A549 (cell line): ENCODE data around the gene TEX44. TPM values are rescaled to one million over a fixed set of nuclear protein-coding genes. Genes with fewer than 3 reads are reported as not detected.

Experiments
- ATAC-seq, 2 experiments: fragments of 200-7000 bp in 1 of 2; fragments of >200 bp in 1 of 2; cut with Nextera tagmentation in 1 of 2; cut with Tn5 transposase in 1 of 2; 3 replicates each; pipeline versions ENCODE4 v1.8.0 to v1.9.1; 2018 to 2020; ENCODE audit warnings: mild to moderate bottlenecking in 1 of 2, moderate library complexity in 1 of 2
- CTCF ChIA-PET: fragments of 300-600 bp; sonication (Branson Sonifier 250); formaldehyde crosslinking; extraction: SDS; loops from one replicate; lab custom pipeline; 2021; ENCODE audit warnings: antibody characterized with exemption, inconsistent platforms; lab: Yijun Ruan, JAX
- POLR2A ChIA-PET: fragments of 350-600 bp; formaldehyde crosslinking; extraction: SDS; loops from one replicate; lab custom pipeline; 2021; ENCODE audit warnings: antibody characterized with exemption, inconsistent platforms; lab: Yijun Ruan, JAX
- DNase-seq, 2 experiments: peaks; one replicate each; pipeline versions ENCODE4 v3.0.0 to v3.0.0-alpha.2; 2011 to 2016; ENCODE audit warnings: low read depth in 1 of 2, low spot score in 1 of 2
- FAIRE-seq: peaks from 2 replicates; lab custom pipeline; 2011; peaks lifted over from hg19 to GRCh38; lab: Jason Lieb, UNC
- H3K27ac ChIP-seq, 2 experiments: fragments of >200 bp; sonication (Bioruptor Twin); formaldehyde crosslinking; 3 replicates each; pipeline ENCODE4 v1.5.1; 2016 to 2017
- H3K4me1 ChIP-seq: fragments of >200 bp; sonication (Bioruptor Twin); formaldehyde crosslinking; 3 replicates; pipeline ENCODE4 v1.6.1; 2016
- H3K4me2 ChIP-seq: fragments of >200 bp; sonication (Bioruptor Twin); formaldehyde crosslinking; 3 replicates; pipeline ENCODE4 v1.6.1; 2016
- H3K4me3 ChIP-seq: fragments of >200 bp; sonication (Bioruptor Twin); formaldehyde crosslinking; 3 replicates; pipeline ENCODE4 v1.5.1; 2016
- H3K9me3 ChIP-seq: fragments of >200 bp; sonication (Bioruptor Twin); formaldehyde crosslinking; 3 replicates; pipeline ENCODE4 v1.6.1; 2016
- BHLHE40 ChIP-seq: IDR thresholded peaks from 2 replicates; pipeline ENCODE4 v1.6.1; 2012; ENCODE audit warnings: low read depth, low read length, inconsistent platforms
- CBX2 ChIP-seq: fragments of 200-600 bp; sonication (generic); IDR thresholded peaks from 2 replicates; pipeline ENCODE4 v1.6.1; 2016; ENCODE audit warnings: low read depth, mild to moderate bottlenecking, borderline replicate concordance
- CEBPB ChIP-seq, 2 experiments: fragments of >200 bp in 1 of 2; sonication (Bioruptor Twin) in 1 of 2; formaldehyde crosslinking in 1 of 2; IDR thresholded peaks; 2 replicates each; pipeline ENCODE4 v1.6.1; 2012 to 2016
- FOSL2 ChIP-seq, 2 experiments: fragments of 450-650 bp in 1 of 2; fragments of >200 bp in 1 of 2; sonication (Bioruptor Twin) in 1 of 2; formaldehyde crosslinking; IDR thresholded peaks; 2 replicates each; pipeline versions ENCODE4 v1.5.0 to v1.6.1; 2016 to 2020; ENCODE audit warnings: mild to moderate bottlenecking in 1 of 2, moderate library complexity in 1 of 2
- HOXA7 ChIP-seq: fragments of 250-450 bp; sonication (Bioruptor Pico); IDR thresholded peaks from 2 replicates; pipeline ENCODE4 v1.5.0; 2020; ENCODE audit warnings: mild to moderate bottlenecking, moderate library complexity
- JUN ChIP-seq, 2 experiments: fragments of >200 bp; sonication (Bioruptor Twin); formaldehyde crosslinking; IDR thresholded peaks; 2 replicates in 1 of 2; 3 replicates in 1 of 2; pipeline ENCODE4 v1.6.1; 2016 to 2017
- MAX ChIP-seq: IDR thresholded peaks from 2 replicates; pipeline ENCODE4 v1.6.1; 2012
- MAZ ChIP-seq: fragments of 150-350 bp; IDR thresholded peaks from 2 replicates; pipeline ENCODE4 v1.6.1; 2014; ENCODE audit warnings: antibody characterized with exemption, low read depth, low read length, borderline replicate concordance
- NFE2L2 ChIP-seq: fragments of 150-350 bp; conservative IDR thresholded peaks from 2 replicates; pipeline ENCODE4 v1.6.1; 2014; ENCODE audit warnings: low read length
- NR3C1 ChIP-seq: fragments of >200 bp; sonication (Bioruptor Twin); formaldehyde crosslinking; IDR thresholded peaks from 3 replicates; pipeline ENCODE4 v1.6.1; 2017
- POLR2A ChIP-seq: IDR thresholded peaks from 2 replicates; pipeline ENCODE4 v1.6.1; 2012; ENCODE audit warnings: mild to moderate bottlenecking, low read length
- POLR2AphosphoS2 ChIP-seq: conservative IDR thresholded peaks from 2 replicates; pipeline ENCODE4 v1.6.1; 2012; ENCODE audit warnings: low read length, improper control_type of control experiment, inconsistent platforms
- SMC3 ChIP-seq: fragments of >200 bp; sonication (Bioruptor Twin); formaldehyde crosslinking; IDR thresholded peaks from 3 replicates; pipeline ENCODE4 v1.6.1; 2018; ENCODE audit warnings: inconsistent platforms
- TFCP2L1 ChIP-seq: fragments of 250-450 bp; sonication (Bioruptor Pico); IDR thresholded peaks from 2 replicates; pipeline ENCODE4 v1.5.0; 2021; ENCODE audit warnings: mild to moderate bottlenecking
- USF2 ChIP-seq: fragments of 450-650 bp; IDR thresholded peaks from 2 replicates; pipeline ENCODE4 v1.6.1; 2014; ENCODE audit warnings: antibody characterized with exemption
- ZC3H11A ChIP-seq: fragments of 450-650 bp; IDR thresholded peaks from 2 replicates; pipeline ENCODE4 v1.6.1; 2014; ENCODE audit warnings: antibody characterized with exemption, mild to moderate bottlenecking
- WGBS: methylation state at CpG from one replicate; pipeline ENCODE4 v1.1.6; 2017; ENCODE audit errors: missing lambda C conversion rate; 5-methylcytosine and 5-hydroxymethylcytosine counted together
- polyA plus RNA-seq, 4 experiments: library from polyadenylated mRNA; depleted of rRNA in 3 of 4; stranded (reverse); fragments of >200 nt; fragmentation: RNase III in 1 of 4; extraction: RNeasy Plus Mini Kit Qiagen cat#74134 plus additional on column Dnase treatment in 1 of 4; gene quantifications; 2 replicates in 3 of 4; 3 replicates in 1 of 4; pipeline ENCODE4 v1.2.3, GENCODE V29; 2011 to 2017
- TF ChIP-seq, protein P1 (sequence below): fragments of >200 bp; sonication (Bioruptor Twin); formaldehyde crosslinking; IDR thresholded peaks from 3 replicates; pipeline ENCODE4 v1.5.1; 2016
- TF ChIP-seq, protein P2 (sequence below): fragments of 200-600 bp; sonication (generic); IDR thresholded peaks from 2 replicates; pipeline ENCODE4 v1.6.1; 2016; ENCODE audit warnings: antibody characterized with exemption, mild to moderate bottlenecking, moderate library complexity

Gene TEX44
- polyA plus RNA-seq, 2 of the 4 experiments (the other 2 are of a cell fraction), result not detected

DNA sequence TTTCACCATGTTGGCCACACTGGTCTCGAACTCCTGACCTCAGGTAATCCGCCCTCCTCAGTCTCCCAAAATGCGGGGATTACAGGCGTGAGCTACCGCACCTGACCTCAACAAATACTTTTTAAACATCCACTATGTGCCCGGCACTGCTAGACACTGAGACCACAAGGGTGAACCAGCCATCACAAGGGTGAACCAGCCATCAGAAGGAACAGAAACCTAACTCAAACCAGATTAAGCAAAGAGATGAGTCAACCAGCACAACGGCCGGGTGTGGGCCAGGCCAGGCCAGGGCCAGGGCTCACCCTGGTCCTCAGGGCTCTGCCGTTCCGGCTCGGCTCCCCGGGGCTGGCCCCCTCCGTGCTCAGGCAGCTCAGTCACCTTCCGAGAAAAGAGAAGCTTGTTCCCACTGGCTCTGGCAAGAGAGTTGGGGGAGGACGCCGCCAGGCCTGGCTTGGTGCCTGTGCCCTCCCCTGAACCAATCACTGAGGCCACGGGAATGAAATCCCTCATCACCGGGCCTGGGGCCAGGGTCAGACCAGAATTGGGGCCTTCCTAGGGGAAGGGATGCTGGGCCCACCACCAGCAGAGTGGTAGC, 4.4 kb downstream of the TEX44 start:
- no peak overlapping the region for H3K27ac ChIP-seq
- no peak overlapping the region for H3K4me3 ChIP-seq
- WGBS, result 82% methylated on average over 10 of the region's 18 CpGs
- TF ChIP-seq, protein P1, sequence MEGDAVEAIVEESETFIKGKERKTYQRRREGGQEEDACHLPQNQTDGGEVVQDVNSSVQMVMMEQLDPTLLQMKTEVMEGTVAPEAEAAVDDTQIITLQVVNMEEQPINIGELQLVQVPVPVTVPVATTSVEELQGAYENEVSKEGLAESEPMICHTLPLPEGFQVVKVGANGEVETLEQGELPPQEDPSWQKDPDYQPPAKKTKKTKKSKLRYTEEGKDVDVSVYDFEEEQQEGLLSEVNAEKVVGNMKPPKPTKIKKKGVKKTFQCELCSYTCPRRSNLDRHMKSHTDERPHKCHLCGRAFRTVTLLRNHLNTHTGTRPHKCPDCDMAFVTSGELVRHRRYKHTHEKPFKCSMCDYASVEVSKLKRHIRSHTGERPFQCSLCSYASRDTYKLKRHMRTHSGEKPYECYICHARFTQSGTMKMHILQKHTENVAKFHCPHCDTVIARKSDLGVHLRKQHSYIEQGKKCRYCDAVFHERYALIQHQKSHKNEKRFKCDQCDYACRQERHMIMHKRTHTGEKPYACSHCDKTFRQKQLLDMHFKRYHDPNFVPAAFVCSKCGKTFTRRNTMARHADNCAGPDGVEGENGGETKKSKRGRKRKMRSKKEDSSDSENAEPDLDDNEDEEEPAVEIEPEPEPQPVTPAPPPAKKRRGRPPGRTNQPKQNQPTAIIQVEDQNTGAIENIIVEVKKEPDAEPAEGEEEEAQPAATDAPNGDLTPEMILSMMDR, result no peak
- no peak for TF ChIP-seq HOXA7 (CRISPR knock-in tag)
- TF ChIP-seq, all 56 proteins: peak for 0
- H3K4me2 ChIP-seq, result no peak overlapping the region
- peak in 1 of 2 experiments; percentile 4; a peak in 1 of 6 replicates for ATAC-seq
- ChIA-PET CTCF (interaction anchor here (0.6 to 15.1 kb wide), 6 partner anchors 11 to 117 kb away, joined by 3 to 208 read pairs (median 4); no protein-coding TSS in a partner anchor), POLR2A (interaction anchor here (0.6 kb wide), 1 partner anchor 39 kb away, joined by 3 read pairs; no protein-coding TSS in a partner anchor)
- no peak for FAIRE-seq
- DNase-seq, result no peak
- H3K4me1 ChIP-seq, result peaks cover 8% of the 10 kb centered on the region; the same call in 1 of the 3 replicates
- H3K9me3 ChIP-seq, result no peaks in the 10 kb centered on the region

DNA sequence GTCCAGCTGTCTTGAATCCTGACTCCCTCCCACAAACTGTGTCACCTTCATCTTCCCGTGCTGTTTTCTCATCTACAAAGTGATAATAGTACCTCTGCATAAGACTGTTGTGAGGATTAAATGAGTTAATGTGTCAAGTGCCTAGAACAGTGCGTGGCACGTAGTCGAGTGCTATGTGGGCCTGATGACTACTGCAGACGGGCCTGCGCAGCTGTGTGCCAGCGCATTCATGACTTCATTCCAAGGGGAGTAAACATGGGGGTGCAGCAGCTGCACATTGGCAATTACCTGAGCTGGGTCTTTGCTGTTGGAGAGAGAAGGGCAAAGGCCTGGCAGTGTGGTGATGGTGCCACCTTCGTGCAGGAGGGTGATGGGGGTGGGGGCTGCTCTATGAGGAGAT, 5.0 kb downstream of the TEX44 start:
- 77% methylated on average over 8 of the region's 8 CpGs for WGBS
- ChIA-PET CTCF (interaction anchor here (0.6 to 15.1 kb wide), 6 partner anchors 15 to 117 kb away, joined by 3 to 208 read pairs (median 4); no protein-coding TSS in a partner anchor), POLR2A (no interaction called here)
- FAIRE-seq (no peak), ATAC-seq (no peak), DNase-seq (no peak)
- no peak overlapping the region for H3K4me3 ChIP-seq
- no peak overlapping the region for H3K27ac ChIP-seq
- peaks cover 10% of the 10 kb centered on the region; the same call in 1 of the 3 replicates for H3K4me1 ChIP-seq
- H3K4me2 ChIP-seq, result no peak overlapping the region
- no peaks in the 10 kb centered on the region for H3K9me3 ChIP-seq
- TF ChIP-seq MAX, result no peak
- TF ChIP-seq POLR2AphosphoS2, result no peak
- TF ChIP-seq, protein P2, sequence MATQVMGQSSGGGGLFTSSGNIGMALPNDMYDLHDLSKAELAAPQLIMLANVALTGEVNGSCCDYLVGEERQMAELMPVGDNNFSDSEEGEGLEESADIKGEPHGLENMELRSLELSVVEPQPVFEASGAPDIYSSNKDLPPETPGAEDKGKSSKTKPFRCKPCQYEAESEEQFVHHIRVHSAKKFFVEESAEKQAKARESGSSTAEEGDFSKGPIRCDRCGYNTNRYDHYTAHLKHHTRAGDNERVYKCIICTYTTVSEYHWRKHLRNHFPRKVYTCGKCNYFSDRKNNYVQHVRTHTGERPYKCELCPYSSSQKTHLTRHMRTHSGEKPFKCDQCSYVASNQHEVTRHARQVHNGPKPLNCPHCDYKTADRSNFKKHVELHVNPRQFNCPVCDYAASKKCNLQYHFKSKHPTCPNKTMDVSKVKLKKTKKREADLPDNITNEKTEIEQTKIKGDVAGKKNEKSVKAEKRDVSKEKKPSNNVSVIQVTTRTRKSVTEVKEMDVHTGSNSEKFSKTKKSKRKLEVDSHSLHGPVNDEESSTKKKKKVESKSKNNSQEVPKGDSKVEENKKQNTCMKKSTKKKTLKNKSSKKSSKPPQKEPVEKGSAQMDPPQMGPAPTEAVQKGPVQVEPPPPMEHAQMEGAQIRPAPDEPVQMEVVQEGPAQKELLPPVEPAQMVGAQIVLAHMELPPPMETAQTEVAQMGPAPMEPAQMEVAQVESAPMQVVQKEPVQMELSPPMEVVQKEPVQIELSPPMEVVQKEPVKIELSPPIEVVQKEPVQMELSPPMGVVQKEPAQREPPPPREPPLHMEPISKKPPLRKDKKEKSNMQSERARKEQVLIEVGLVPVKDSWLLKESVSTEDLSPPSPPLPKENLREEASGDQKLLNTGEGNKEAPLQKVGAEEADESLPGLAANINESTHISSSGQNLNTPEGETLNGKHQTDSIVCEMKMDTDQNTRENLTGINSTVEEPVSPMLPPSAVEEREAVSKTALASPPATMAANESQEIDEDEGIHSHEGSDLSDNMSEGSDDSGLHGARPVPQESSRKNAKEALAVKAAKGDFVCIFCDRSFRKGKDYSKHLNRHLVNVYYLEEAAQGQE, result no peak
- no peak for TF ChIP-seq NR3C1
- no peak for TF ChIP-seq ZC3H11A
- TF ChIP-seq BHLHE40, result no peak
- TF ChIP-seq POLR2A, result no peak
- TF ChIP-seq CBX2, result no peak
- no peak for TF ChIP-seq JUN (IDR thresholded peaks at IDR 0.05)
- TF ChIP-seq CEBPB (IDR thresholded peaks at IDR 0.05), result no peak
- TF ChIP-seq MAZ, result no peak
- no peak for TF ChIP-seq SMC3
- TF ChIP-seq USF2, result no peak
- TF ChIP-seq FOSL2 (IDR thresholded peaks at IDR 0.05), result no peak
- TF ChIP-seq FOSL2 (CRISPR knock-in tag; IDR thresholded peaks at IDR 0.05), result no peak
- TF ChIP-seq NFE2L2, result no peak
- no peak for TF ChIP-seq TFCP2L1 (CRISPR knock-in tag)
